GM21619 (cell line): Measurements from ENCODE around the gene SCFD2.
"Not testable (repeated sequence)": the region's sequence is repeated elsewhere in the genome, so short reads cannot be mapped to it uniquely, and the experiment has no call there.

Source experiments
- ATAC-seq: cut with Tn5 transposase; IDR thresholded peaks from one replicate; pipeline ENCODE4 v1.9.1; 2021; ENCODE audit not compliant: unreplicated experiment

SCFD2 gene

DNA sequence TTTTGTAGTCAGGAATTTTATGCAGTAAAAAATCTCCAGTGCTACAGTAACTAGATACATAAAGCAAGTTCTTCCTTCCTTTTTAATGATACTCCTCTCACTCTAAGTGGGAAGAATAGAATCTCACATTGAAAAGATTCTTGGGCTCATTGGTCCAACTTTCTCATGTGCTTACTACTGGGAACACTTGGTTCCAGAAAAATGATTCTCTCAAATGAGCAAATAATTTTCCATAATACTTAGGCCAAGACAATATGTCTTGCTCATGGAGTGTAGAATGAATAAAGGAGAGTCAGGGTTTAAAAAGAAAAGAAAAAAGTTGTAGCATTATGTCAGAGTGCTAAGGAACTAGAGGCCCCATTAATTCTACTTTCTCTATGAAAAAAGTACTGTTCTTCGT is 306.0 kb downstream of the SCFD2 start:
- ATAC-seq = no peak

DNA sequence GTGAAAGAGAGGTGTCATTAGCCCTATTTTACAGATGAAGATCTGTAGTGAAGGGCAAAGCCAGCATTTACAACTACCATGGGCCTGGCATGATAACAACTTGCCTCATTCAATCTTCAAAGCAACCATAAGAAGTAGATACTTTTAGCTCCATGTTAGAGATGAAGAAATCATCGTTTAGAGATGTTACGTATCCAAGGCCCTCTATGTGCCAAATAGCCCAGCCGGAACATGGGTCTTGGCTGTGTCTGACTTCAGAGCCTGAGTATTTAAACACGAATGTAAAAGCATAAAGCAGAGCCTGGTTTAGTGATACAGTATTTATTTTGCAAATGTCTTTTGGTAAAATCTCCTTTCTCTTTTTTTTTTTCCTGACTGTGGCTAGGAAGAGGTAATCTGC is 306.6 kb downstream of the SCFD2 start:
- no peak for ATAC-seq

DNA sequence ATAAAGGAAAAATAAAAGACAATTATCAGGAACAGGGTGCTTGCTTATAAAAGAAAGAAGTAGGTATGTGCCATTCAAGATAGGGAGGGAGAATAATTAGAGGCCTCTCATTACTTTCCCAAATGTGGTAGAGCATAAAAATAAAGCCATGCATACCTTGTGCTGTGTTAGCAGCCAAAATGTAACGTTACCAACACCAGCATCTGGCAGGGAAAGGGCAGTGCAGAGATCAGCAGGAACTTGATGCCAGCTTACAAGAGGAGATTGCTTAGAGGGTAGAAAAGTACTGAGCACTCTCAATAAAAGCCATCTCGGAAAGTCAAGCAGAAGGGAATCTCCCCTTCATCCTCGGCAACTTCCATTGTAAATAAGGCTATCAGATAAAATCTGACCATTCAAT is 308.2 kb downstream of the SCFD2 start:
- no peak for ATAC-seq

DNA sequence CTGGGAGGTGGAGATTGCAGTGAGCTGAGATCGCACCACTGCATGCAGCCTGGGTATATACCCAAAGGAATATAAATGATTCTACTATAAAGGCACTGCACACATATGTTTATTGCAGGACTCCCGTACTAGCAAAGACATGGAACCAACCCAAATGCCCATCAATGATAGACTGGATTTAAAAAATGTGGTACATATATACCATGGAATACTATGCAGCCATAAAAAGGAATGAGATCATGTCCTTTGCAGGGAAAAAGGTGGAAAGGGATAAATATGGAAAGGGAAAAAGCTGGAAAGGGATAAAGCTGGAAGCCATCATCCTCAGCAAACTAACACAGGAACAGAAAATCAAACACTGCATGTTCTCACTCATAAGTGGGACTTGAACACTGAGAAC is 308.8 kb downstream of the SCFD2 start:
- not testable (repeated sequence) for ATAC-seq

DNA sequence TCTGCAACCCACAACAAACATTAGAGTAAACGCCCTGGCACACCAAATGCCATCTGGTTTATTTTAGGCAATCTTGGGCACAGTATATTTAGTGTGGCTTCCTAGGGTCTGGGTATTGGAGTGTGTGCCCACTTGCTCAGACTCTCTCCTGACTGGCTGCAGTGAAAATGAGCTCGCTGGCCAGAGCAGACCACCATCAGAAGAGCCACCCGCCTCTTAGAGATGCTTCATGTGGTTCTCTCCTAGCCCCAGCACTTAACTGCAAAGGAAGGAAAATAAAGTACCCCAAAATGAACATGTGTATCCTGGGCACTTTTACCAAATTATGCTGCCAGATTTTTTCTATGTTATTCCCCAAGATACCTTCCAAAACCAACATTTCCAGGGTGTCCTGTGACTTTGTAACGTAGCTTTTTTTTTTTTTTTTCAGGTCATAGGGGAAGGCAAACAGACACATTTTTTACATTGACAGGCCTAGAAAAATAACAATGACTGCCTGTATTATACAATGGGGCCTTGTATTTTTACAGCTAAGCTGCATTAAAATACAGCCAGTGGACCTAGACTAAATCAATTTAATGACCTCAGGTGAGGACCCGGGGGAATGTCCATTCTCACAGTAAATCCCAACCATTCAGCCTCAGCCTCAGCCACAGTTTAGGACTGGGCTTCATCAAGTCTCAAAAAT is 310.0 kb downstream of the SCFD2 start:
- ATAC-seq = no peak

DNA sequence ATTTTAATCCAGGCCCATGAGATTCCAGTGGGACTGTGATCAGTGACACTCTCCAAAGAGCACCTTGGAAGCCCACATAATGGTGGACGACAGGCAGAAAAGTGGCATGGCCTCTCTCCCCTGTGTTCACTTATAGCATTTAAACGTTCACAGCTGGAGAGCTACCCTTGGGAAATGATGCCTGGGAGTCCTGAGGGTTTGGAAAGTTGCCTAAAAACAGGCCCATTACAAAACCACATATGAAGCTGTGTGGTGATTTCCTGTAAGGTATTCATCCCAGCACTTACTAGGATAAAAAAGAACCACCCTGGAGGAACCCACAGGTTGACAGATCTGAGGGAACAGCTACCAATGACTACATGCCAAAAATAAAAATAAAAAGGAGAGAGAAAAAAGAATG is 310.6 kb downstream of the SCFD2 start:
- no peak for ATAC-seq

DNA sequence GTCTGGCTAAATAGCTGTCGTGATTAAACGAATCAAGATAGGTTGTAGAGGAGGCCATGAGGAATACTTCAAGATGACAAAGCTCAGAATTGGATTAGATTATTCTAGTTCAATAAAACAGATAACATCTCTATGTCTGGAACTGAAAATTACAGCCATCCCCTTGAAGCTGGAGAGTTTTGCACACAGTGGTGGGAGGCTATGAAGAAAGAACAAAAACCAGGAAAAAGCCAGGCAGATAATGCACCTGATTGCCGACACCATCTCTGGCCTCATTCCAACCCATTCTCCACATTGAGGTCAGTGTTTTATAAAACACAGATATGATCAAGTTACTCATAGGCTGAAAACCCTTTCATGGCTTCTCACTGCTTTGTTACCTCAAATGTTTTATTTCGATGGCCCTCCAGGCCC is 315.5 kb downstream of the SCFD2 start:
- ATAC-seq = no peak

DNA sequence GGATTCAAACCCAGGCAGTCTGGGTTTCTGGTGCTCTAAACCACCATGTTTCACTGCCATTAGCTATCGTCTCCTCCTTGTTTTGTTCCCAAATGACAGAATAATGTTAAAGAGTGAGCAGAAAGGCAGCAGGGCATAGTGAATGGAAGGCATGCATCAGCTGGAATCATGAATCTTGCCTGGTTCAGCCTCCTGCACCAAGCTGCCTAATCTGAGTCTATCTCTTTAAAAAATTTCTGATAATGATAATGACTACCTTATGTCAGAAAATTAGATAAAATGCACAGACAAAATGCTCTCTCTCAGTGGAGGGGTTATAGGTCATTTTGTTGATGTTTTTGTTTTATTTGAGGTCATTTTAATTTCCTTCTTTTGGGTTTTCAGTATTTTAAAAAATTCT is 316.3 kb downstream of the SCFD2 start:
- ATAC-seq = no peak

DNA sequence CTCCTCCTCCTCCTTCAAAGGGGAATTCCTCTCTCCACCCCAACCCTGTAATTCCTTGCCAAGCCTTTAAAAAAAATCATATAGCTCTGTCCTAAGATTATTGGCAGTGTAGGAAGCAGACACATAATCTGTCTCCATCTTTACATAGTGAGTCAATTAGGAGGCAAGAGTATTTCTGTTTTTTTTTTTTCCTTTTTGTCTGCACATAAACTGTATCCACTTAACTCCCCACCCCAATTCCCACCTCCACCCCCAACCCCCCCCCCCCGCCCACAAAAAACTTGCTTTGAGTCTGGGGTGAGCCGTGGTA is 321.3 kb downstream of the SCFD2 start:
- no peak for ATAC-seq

DNA sequence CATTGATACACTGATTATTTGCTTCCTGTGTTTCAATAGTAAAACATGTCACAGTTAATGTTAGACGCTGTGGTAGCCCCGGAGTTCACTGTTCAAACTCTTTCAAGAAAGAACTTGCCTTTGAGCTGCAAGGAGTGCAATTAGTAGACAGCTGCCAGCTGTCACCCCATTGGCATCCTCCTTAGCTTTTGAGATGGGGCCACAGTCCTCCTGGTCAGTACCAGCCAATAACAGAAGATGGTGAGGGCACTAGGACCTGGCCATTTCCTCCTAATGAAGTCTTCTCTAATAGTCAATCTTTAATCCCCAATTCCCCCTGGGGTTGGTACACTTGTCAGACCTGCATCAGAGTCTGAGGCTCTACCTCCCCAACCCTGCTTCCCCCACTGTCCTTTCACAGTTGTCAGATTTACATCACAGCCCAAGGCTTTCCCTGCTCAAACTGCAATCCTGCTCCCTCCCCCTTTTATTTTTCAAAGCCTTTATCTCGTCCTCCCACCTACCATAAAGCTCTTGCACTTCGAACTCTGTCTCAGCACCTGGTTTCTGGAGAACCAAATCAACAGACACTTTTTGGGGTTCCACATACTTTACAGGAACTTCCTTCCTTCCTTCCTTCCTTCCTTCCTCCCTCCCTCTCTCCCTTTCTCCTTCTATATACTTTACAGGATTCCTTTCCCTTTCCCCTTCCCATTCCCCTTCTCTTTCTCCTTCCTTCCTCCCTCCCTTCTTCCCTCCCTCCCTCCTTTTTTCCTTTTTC is 321.8 kb downstream of the SCFD2 start:
- ATAC-seq = no peak

DNA sequence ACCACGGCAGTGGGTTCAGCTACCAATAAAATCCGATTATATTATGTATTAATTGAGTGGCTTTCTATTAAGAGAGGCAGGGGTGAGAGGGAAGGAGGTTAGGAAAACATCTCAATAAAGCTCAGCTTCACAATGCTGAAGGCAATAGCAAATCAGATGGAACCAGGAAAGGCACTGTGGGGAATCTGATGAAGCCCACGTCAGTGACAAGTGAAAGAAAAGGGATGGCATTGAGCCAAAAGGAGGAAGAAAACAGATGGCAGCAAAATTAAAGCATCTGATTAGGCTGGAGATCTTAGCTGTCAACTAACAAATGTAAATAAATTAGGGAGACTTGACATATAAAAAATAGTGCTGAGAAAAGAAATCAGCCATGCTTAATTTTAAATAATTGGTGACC is 322.8 kb downstream of the SCFD2 start:
- ATAC-seq = no peak

DNA sequence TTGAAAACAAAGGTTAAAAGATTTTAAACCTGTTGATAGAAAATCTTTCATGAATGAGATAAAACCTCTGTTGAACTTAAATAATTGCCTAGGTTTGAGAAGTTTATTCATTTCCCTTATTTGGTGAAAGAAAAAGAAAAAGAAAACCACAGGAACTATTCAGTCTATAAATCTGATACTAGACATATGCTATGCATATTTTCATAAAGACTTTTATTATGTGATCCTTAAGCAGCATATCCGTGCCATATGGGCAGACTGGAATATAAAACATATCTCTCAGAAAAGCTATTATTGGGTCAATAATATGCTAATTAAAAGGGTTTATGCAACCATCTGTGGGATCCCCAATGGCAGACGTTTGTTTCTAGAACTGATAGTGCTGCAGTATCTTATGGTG is 325.0 kb downstream of the SCFD2 start:
- no peak for ATAC-seq

DNA sequence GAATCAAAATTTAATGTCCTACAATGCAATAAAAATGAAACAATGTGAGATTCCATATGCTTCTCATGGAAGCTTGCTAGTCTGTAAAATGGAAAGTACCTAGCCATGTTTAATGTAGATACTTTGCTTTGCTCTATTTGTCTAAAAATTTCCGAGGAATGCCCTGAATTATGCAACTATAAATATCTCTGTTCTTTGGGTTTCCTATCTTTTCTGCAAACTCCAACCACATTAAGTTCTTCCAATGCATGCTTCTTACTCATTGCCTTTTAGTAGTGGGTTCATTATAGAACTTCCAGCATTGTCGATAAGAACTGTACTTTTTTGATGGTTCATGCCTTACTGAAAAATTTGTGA is 325.4 kb downstream of the SCFD2 start:
- no peak for ATAC-seq

DNA sequence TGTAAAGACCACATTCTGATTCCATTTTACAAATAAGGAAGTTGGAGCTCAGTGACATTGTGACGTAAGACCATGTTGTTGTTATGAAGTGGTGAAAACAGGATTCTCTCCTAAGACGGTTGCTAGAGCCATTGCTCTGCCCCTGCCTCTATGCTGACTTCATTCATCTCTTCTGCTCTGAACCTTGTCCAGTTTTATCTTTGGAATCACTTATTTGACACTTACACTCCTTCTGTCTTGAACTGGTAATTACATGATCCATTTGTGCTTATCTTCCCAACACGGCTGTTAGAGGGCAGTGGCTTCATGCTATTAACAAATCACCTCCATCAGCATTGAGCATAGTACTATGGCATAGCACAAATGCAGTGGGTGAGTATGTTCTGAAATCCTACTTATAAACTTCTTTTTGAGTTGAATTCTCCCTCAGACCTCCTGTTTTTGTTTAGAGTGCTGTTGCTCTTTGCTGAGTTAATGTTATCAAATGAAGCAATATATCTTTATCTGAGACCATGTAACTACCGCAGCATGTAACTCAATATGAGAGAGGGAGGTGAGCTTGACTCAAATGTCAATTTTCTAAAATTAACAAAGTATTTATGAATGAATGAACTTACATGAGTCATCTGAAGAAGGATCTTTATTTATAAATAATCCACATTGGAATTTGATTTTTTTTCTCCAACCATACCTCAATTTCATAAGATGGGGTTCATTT is 326.0 kb downstream of the SCFD2 start:
- ATAC-seq = no peak

DNA sequence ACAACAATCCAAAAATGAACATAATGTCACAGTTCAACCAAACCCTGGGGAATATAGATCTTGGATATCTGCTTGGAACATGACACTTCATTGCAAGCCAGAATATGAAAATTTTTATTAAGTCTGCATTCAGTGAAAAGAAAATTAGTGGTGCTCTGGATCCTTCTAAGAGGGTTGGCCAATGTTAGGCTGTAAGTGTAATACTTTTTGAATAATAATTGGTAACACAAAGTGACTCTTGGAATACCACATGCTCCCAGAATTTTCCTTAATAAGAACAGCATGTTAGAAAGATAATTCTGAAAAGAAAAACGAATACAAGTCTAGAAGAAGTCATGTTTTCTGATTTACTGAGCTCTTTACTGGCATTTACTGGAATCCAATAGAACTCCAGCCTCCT is 328.0 kb downstream of the SCFD2 start:
- ATAC-seq = no peak

DNA sequence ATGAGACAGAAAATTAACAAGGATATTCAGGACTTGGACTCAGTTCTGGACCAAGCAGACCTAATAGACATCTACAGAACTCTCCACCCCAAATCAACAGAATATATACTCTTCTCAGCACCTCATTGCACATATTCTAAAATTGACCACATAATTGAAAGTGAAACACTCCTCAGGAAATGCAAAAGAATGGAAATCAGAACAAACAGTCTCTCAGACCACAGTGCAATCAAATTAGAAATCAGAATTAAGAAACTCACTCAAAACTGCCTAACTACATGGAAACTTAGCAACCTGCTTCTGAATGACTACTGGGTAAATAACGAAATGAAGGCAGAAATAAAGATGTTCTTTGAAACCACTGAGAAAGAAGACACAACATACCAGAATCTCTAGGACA is 333.0 kb downstream of the SCFD2 start:
- ATAC-seq = not testable (repeated sequence)

DNA sequence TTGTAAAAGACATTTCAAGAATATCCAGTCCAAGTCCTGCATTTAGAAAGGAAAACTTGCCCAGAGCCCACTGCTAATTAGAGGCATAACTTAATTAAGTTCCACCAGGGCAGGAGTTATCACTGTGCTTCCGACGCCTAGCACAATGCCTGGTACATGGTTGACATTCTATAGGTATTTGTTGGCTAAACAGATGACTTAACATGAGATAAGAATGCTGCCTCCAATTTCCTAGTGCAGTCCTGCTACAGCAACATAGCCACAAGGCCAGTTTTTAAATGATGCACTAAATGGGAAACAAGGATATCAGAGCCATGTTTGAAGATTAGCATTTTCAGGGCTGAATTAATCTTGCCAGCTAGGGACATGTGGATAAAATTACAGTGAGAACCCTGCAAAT is 339.6 kb downstream of the SCFD2 start:
- ATAC-seq = no peak

DNA sequence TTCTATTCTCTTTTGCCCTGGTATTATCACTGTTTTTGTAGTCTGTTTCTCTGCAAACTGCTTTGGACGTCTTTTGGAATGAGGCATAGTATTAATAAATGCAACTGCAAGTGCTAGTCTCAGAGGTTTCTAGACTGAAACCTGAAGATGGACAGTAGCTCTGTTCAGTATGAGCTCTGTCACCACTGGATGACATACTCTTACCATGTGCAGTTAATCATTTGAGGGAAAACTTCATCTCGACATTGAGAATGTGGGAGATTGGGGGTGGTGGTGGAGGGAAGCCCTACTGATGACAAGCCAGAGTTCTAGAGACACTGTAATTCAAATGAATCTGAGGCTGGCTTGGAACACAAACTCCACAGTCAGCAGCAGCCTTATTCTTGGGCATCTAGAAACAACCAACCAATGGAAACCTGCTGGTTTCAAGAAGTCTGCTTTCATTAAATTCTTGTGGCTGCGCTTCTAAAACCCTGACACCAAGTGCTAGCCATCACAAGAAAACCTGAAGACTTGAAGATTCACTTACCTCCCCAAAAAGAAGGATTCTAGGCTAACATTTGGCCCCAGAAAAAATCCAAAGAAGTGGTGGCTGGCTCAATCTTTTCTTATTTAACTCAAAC is 342.1 kb downstream of the SCFD2 start:
- ATAC-seq = no peak

DNA sequence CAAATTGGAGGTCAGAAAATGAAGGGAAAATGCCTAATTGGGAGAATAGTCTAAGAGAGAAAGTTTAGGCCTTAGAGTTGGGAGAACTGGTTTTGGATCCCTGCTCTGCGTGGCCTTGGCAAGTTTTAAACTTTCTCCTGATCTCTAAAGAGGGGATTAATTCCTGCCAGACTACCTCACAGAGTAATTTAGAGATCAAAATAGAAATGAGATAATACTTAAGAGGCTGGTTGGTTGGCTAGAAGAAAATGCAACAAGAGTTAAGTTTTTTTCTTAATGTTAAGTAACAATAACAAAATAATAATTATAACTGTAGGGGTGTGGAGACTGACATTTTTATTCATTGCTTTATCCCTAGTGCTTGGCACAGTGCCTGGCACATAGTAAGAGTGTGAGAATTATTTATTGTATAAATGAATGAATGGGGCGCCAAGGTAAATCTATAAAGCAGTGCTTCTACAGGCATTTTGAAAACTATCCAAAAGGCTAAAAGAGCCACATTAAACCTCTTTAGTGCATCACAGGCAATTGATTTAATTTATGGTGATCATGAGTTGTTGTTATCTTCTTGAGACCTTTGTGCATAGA is 343.3 kb downstream of the SCFD2 start:
- no peak for ATAC-seq

DNA sequence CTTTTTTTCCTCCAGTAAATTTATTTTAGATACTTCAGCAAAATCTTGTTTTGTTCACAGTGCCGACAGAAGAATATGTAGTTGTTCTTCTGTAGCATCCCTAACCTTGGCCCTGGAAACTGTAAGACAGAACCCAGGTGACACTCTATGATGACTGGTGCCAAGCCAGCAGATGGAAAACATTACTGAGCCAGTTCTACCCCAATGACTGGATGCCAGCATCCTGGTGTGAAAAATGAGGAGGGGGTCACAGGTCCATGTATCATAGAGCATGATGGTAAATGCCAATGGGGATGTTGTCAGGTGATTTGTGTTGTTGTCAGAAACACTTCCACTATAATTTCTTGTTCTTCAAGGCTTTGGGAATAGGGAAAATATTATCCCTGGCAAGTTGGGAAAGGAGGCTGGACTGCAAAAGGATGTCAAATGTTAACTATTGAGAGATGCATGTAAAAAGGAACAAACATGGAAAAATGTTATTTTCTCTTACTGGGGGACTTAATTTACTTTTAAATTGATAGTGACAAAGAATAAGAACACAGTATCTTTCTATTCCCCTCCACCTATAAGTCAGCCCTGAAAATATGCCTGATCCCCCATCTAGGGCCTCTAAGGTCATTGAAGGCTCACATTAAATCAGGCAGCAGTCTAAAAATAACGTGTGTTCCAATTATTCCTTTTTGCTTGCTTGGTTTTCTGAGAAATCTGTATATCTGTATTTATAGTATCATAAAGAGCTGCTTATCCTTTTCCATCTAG is 343.9 kb downstream of the SCFD2 start:
- no peak for ATAC-seq
